Breast epithelium (tissue), 4 donors: ENCODE results near the gene FSTL4. TPM values are rescaled to one million over a fixed set of nuclear protein-coding genes. Genes with fewer than 3 reads are reported as not detected.

Source experiments
- DNase-seq, 2 donors: peaks; one replicate each; pipeline ENCODE4 v3.0.0-alpha.2; 2019; ENCODE audit warnings: low spot score in 2 of 2
- H3K27ac ChIP-seq, 2 donors: fragments of 200-600 bp; sonication (generic) in 1 of 2; one replicate each; pipeline ENCODE4 v1.5.1; 2016 to 2019; ENCODE audit warnings: mild to moderate bottlenecking in 1 of 2
- H3K27me3 ChIP-seq, 2 donors: fragments of 200-600 bp; sonication (generic) in 1 of 2; one replicate each; pipeline versions ENCODE4 v1.5.1 to v1.6.0; 2017 to 2019; ENCODE audit warnings: control low read depth in 1 of 2, mild to moderate bottlenecking in 1 of 2
- H3K36me3 ChIP-seq: fragments of 200-600 bp; one replicate; pipeline ENCODE4 v1.5.1; 2019
- H3K4me1 ChIP-seq, 2 donors: fragments of 200-600 bp; sonication (generic); one replicate each; pipeline ENCODE4 v1.5.1; 2016 to 2019; ENCODE audit warnings: control low read depth in 1 of 2
- H3K4me3 ChIP-seq, 3 donors: fragments of 200-600 bp; sonication (generic); 1 replicate in 2 of 3; 2 replicates in 1 of 3; pipeline ENCODE4 v1.5.1; 2016 to 2019; ENCODE audit warnings: mild to moderate bottlenecking in 3 of 3, moderate library complexity in 2 of 3
- H3K9me3 ChIP-seq, 2 donors: fragments of 200-600 bp; sonication (generic) in 1 of 2; one replicate each; pipeline ENCODE4 v1.5.1; 2016 to 2019; ENCODE audit warnings: control low read depth in 1 of 2
- CTCF ChIP-seq, 3 donors: fragments of 450-650 bp; IDR thresholded peaks; one replicate each; pipeline ENCODE4 v1.5.1; 2016 to 2017; ENCODE audit warnings: antibody characterized with exemption in 3 of 3, mild to moderate bottlenecking in 3 of 3, moderate library complexity in 3 of 3
- POLR2A ChIP-seq: fragments of 450-650 bp; IDR thresholded peaks from one replicate; pipeline ENCODE4 v1.6.1; 2016; ENCODE audit warnings: antibody characterized with exemption, mild to moderate bottlenecking, moderate library complexity
- POLR2AphosphoS5 ChIP-seq, 3 donors: sonication (generic); formaldehyde crosslinking; IDR thresholded peaks; one replicate each; pipeline ENCODE4 v1.6.1; 2017; ENCODE audit warnings: antibody characterized with exemption in 3 of 3
- intact Hi-C: fragments of 100-400 bp; cut with DNase I; formaldehyde crosslinking; loops from one replicate; pipeline ENCODE4 v1.15.1; 2023; ENCODE audit warnings: low total_unique reads
- total RNA-seq, 3 donors: library from RNA; depleted of rRNA; stranded (reverse); fragments of >200 nt; gene quantifications; one replicate each; pipeline ENCODE4 v1.1.0, GENCODE V29; 2016

Gene FSTL4
- total RNA-seq, 3 donors from 2014 or later, result 0.16 to 0.98 (median 0.88) TPM

- no peak for DNase-seq
- TF ChIP-seq POLR2A (no peak), POLR2AphosphoS5 (IDR thresholded peaks at IDR 0.05) (no peak), CTCF (IDR thresholded peaks at IDR 0.05) (no peak)
- H3K4me3 ChIP-seq, result no peak overlapping the region
- H3K9me3 ChIP-seq, result no peaks in the 10 kb centered on the region
- no peaks in the 10 kb centered on the region for H3K4me1 ChIP-seq
- intact Hi-C loops, result no loop called here
- H3K27me3 ChIP-seq, result peaks cover 0 to 5% of the 10 kb centered on the region in 2 donors
- H3K27ac ChIP-seq, result no peak overlapping the region
- H3K36me3 ChIP-seq, result no peaks in the 10 kb centered on the region
Measured at GRCh38 chr5:133196441-133197085, 415.8 kb downstream of the FSTL4 start.

- H3K9me3 ChIP-seq, result no peaks in the 10 kb centered on the region
- no peaks in the 10 kb centered on the region for H3K4me1 ChIP-seq
- H3K4me3 ChIP-seq, result no peak overlapping the region
- no peak overlapping the region for H3K27ac ChIP-seq
- H3K27me3 ChIP-seq, result peaks cover 0 to 4% of the 10 kb centered on the region in 2 donors
- H3K36me3 ChIP-seq, result no peaks in the 10 kb centered on the region
- TF ChIP-seq CTCF (IDR thresholded peaks at IDR 0.05) (no peak), POLR2AphosphoS5 (IDR thresholded peaks at IDR 0.05) (no peak), POLR2A (no peak)
- no peak for DNase-seq
- intact Hi-C loops, result no loop called here
Measured at GRCh38 chr5:133195250-133195649, 417.1 kb downstream of the FSTL4 start.

GRCh38 chr5:133193794-133194193 lies 418.5 kb downstream of the FSTL4 start:
- intact Hi-C loops, result no loop called here

GRCh38 chr5:133192716-133193115 lies 419.6 kb downstream of the FSTL4 start:
- intact Hi-C loops, result no loop called here
- DNase-seq, result no peak
- no peaks in the 10 kb centered on the region for H3K27me3 ChIP-seq
- no peaks in the 10 kb centered on the region for H3K9me3 ChIP-seq
- TF ChIP-seq POLR2AphosphoS5 (IDR thresholded peaks at IDR 0.05) (no peak), CTCF (IDR thresholded peaks at IDR 0.05) (no peak), POLR2A (no peak)
- H3K4me3 ChIP-seq, result no peak overlapping the region
- no peaks in the 10 kb centered on the region for H3K36me3 ChIP-seq
- H3K4me1 ChIP-seq, result no peaks in the 10 kb centered on the region
- no peak overlapping the region for H3K27ac ChIP-seq

More at GRCh38 chr5:133193794-133194193, 418.5 kb downstream of the FSTL4 start:
- H3K9me3 ChIP-seq, result no peaks in the 10 kb centered on the region
- no peak overlapping the region for H3K27ac ChIP-seq
- no peak for TF ChIP-seq CTCF (IDR thresholded peaks at IDR 0.05)
- H3K27me3 ChIP-seq, result no peaks in the 10 kb centered on the region
- no peak overlapping the region for H3K4me3 ChIP-seq
- no peaks in the 10 kb centered on the region for H3K4me1 ChIP-seq
- H3K36me3 ChIP-seq, result no peaks in the 10 kb centered on the region
- no peak for DNase-seq

- intact Hi-C loops, result no loop called here
- DNase-seq, result no peak
- Histone ChIP-seq H3K27ac (no peak overlapping the region), H3K9me3 (no peaks in the 10 kb centered on the region), H3K27me3 (no peaks in the 10 kb centered on the region), H3K4me1 (no peaks in the 10 kb centered on the region), H3K36me3 (no peaks in the 10 kb centered on the region), H3K4me3 (no peak overlapping the region)
- TF ChIP-seq POLR2A, result no peak
- TF ChIP-seq POLR2AphosphoS5 (IDR thresholded peaks at IDR 0.05), result no peak
- TF ChIP-seq CTCF (IDR thresholded peaks at IDR 0.05), result no peak
Measured at GRCh38 chr5:133189881-133190280, 422.5 kb downstream of the FSTL4 start.
